ENCODE data around the gene USP15. TPM values are rescaled to one million over a fixed set of nuclear protein-coding genes. Genes with fewer than 3 reads are reported as not detected.
"Not testable (repeated sequence)": the region's sequence is repeated elsewhere in the genome, so short reads cannot be mapped to it uniquely, and the experiment has no call there.

Gene USP15
- polyA plus RNA-seq, 1 donor (not counting 4 experiments of a cell fraction or from before 2014, with no cell fraction given): 66.5 TPM

DNA sequence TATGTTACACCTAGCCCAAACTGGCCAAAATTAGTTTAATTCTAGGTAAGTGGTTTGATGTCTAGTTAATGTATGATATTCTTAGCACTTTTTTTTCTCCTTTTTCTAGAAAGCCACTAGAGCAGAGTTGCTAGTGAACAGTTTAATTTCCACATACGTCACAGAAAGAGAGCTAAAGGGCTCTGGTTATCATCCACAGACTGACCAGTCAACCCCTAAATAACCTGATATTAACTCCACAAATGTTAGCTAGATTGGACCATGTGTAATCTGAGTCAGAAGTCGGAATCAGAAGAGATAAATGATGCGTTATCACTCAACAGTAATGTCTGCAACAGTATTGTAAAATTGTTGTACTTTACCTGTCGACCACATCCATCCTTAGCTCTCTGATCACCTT is 74.9 kb downstream of the USP15 start:
- no peak overlapping the region for H3K27ac ChIP-seq (ENCODE audit: control insufficient read depth, insufficient read depth, low read length)
- H3K27me3 ChIP-seq (ENCODE audit: control insufficient read depth, extremely low read depth, insufficient read depth, low read length): no peaks in the 10 kb centered on the region
- peaks cover 0 to 6% of the 10 kb centered on the region in 2 experiments for H3K36me3 ChIP-seq (ENCODE audit: control insufficient read depth in 2 of 2, extremely low read depth in 1 of 2, insufficient read depth in 2 of 2, low read length in 2 of 2)
- dilution Hi-C loops (cut with MboI; ENCODE audit: extremely low pct_ligation_motif_present, low sequenced_read_pairs): no loop called here
- no peaks in the 10 kb centered on the region for H3K9me1 ChIP-seq (ENCODE audit: control insufficient read depth, extremely low read depth, insufficient read depth, low read length)
- DNase-seq (ENCODE audit: low read depth, low spot score) (no peak), FAIRE-seq (no peak)
- H3K4me3 ChIP-seq (ENCODE audit: control insufficient read depth in 2 of 3, extremely low read depth in 1 of 3, insufficient read depth in 2 of 3, low read depth in 1 of 3, low read length in 3 of 3): no peak overlapping the region
- H2AFZ ChIP-seq (ENCODE audit: control insufficient read depth, low read length): no peak overlapping the region
- H4K20me1 ChIP-seq (ENCODE audit: control insufficient read depth, extremely low read depth, insufficient read depth, low read length): no peaks in the 10 kb centered on the region
- no peak overlapping the region for H3K4me2 ChIP-seq (ENCODE audit: control insufficient read depth, extremely low read depth, insufficient read depth, low read depth, low read length)
- no peaks in the 10 kb centered on the region for H3K4me1 ChIP-seq (ENCODE audit: control insufficient read depth, extremely low read depth, insufficient read depth, low read length)
- no peak for TF ChIP-seq EZH2 (IDR thresholded peaks at IDR 0.05; ENCODE audit: low read length)
- TF ChIP-seq, protein P1, sequence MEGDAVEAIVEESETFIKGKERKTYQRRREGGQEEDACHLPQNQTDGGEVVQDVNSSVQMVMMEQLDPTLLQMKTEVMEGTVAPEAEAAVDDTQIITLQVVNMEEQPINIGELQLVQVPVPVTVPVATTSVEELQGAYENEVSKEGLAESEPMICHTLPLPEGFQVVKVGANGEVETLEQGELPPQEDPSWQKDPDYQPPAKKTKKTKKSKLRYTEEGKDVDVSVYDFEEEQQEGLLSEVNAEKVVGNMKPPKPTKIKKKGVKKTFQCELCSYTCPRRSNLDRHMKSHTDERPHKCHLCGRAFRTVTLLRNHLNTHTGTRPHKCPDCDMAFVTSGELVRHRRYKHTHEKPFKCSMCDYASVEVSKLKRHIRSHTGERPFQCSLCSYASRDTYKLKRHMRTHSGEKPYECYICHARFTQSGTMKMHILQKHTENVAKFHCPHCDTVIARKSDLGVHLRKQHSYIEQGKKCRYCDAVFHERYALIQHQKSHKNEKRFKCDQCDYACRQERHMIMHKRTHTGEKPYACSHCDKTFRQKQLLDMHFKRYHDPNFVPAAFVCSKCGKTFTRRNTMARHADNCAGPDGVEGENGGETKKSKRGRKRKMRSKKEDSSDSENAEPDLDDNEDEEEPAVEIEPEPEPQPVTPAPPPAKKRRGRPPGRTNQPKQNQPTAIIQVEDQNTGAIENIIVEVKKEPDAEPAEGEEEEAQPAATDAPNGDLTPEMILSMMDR (optimal IDR thresholded peaks at IDR 0.05 in 1 of 3, IDR thresholded peaks at IDR 0.05 in 1 of 3, conservative IDR thresholded peaks at IDR 0.05 in 1 of 3; ENCODE audit: extremely low read depth in 1 of 3, insufficient read depth in 2 of 3, low read length in 3 of 3): no peak
- H3K79me2 ChIP-seq (ENCODE audit: control insufficient read depth, insufficient read depth, low read length): peaks cover 21% of the 10 kb centered on the region
- H3K9me3 ChIP-seq (ENCODE audit: control insufficient read depth, low read depth, low read length): no peaks in the 10 kb centered on the region
- H3K9ac ChIP-seq (ENCODE audit: control insufficient read depth, extremely low read depth, insufficient read depth, low read length): no peak overlapping the region

DNA sequence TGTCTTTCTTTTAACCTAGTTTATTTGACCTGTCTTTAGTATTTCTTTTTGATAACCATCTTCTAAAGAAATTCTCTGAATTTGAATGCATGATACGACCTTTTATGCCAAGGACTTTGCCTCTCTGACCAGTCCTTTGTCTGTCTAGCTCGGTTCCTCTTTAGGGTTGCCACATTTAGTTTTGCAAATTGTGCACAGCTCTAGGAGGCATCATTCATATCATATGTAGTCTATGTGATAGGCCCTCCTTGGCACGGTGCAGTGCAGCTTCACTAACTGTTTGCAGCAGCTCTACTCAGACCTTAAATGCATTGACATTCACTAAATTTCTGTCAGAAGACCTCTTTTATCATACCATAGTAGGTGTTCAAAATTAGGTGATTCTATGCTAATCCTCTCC is 75.6 kb downstream of the USP15 start:
- TF ChIP-seq, protein P1 (optimal IDR thresholded peaks at IDR 0.05 in 1 of 3, IDR thresholded peaks at IDR 0.05 in 1 of 3, conservative IDR thresholded peaks at IDR 0.05 in 1 of 3; ENCODE audit: extremely low read depth in 1 of 3, insufficient read depth in 2 of 3, low read length in 3 of 3): no peak
- TF ChIP-seq EZH2 (IDR thresholded peaks at IDR 0.05; ENCODE audit: low read length): no peak
- no peaks in the 10 kb centered on the region for H4K20me1 ChIP-seq (ENCODE audit: control insufficient read depth, extremely low read depth, insufficient read depth, low read length)
- FAIRE-seq (no peak), DNase-seq (ENCODE audit: low read depth, low spot score) (no peak)
- H3K79me2 ChIP-seq (ENCODE audit: control insufficient read depth, insufficient read depth, low read length): peaks cover 24% of the 10 kb centered on the region
- H3K4me1 ChIP-seq (ENCODE audit: control insufficient read depth, extremely low read depth, insufficient read depth, low read length): no peaks in the 10 kb centered on the region
- peaks cover 0 to 6% of the 10 kb centered on the region in 2 experiments for H3K36me3 ChIP-seq (ENCODE audit: control insufficient read depth in 2 of 2, extremely low read depth in 1 of 2, insufficient read depth in 2 of 2, low read length in 2 of 2)
- no peak overlapping the region for H2AFZ ChIP-seq (ENCODE audit: control insufficient read depth, low read length)
- no peak overlapping the region for H3K4me3 ChIP-seq (ENCODE audit: control insufficient read depth in 2 of 3, extremely low read depth in 1 of 3, insufficient read depth in 2 of 3, low read depth in 1 of 3, low read length in 3 of 3)
- no peak overlapping the region for H3K4me2 ChIP-seq (ENCODE audit: control insufficient read depth, extremely low read depth, insufficient read depth, low read depth, low read length)
- dilution Hi-C loops (cut with MboI; ENCODE audit: extremely low pct_ligation_motif_present, low sequenced_read_pairs): no loop called here
- H3K9ac ChIP-seq (ENCODE audit: control insufficient read depth, extremely low read depth, insufficient read depth, low read length): no peak overlapping the region
- H3K9me1 ChIP-seq (ENCODE audit: control insufficient read depth, extremely low read depth, insufficient read depth, low read length): no peaks in the 10 kb centered on the region
- no peak overlapping the region for H3K27ac ChIP-seq (ENCODE audit: control insufficient read depth, insufficient read depth, low read length)
- no peaks in the 10 kb centered on the region for H3K27me3 ChIP-seq (ENCODE audit: control insufficient read depth, extremely low read depth, insufficient read depth, low read length)
- no peaks in the 10 kb centered on the region for H3K9me3 ChIP-seq (ENCODE audit: control insufficient read depth, low read depth, low read length)

DNA sequence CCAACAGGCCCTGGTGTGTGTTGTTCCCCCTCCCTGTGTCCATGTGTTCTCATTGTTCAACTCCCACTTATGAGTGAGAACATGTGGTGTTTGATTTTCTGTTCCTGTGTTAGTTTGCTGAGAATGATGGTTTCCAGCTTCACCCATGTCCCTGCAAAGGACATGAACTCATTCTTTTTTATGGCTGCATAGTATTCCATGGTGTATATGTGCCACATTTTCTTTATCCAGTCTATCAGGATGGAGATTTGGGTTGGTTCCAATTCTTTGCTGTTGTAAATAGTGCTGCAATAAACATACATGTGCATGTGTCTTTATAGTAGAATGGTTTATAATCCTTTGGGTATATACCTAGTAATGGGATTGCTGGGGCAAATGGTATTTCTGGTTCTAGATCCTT is 77.4 kb downstream of the USP15 start:
- H3K27ac ChIP-seq (ENCODE audit: control insufficient read depth, insufficient read depth, low read length); H3K36me3 ChIP-seq (ENCODE audit: control insufficient read depth in 2 of 2, extremely low read depth in 1 of 2, insufficient read depth in 2 of 2, low read length in 2 of 2); H3K4me2 ChIP-seq (ENCODE audit: control insufficient read depth, extremely low read depth, insufficient read depth, low read depth, low read length); H3K4me1 ChIP-seq (ENCODE audit: control insufficient read depth, extremely low read depth, insufficient read depth, low read length); H3K4me3 ChIP-seq (ENCODE audit: control insufficient read depth in 2 of 3, extremely low read depth in 1 of 3, insufficient read depth in 2 of 3, low read depth in 1 of 3, low read length in 3 of 3); FAIRE-seq; H3K27me3 ChIP-seq (ENCODE audit: control insufficient read depth, extremely low read depth, insufficient read depth, low read length); H3K9me3 ChIP-seq (ENCODE audit: control insufficient read depth, low read depth, low read length); DNase-seq (ENCODE audit: low read depth, low spot score); H3K9ac ChIP-seq (ENCODE audit: control insufficient read depth, extremely low read depth, insufficient read depth, low read length); dilution Hi-C loops (cut with MboI; ENCODE audit: extremely low pct_ligation_motif_present, low sequenced_read_pairs); H3K9me1 ChIP-seq (ENCODE audit: control insufficient read depth, extremely low read depth, insufficient read depth, low read length); H2AFZ ChIP-seq (ENCODE audit: control insufficient read depth, low read length); H4K20me1 ChIP-seq (ENCODE audit: control insufficient read depth, extremely low read depth, insufficient read depth, low read length): not testable (repeated sequence)
- peaks cover 27% of the 10 kb centered on the region for H3K79me2 ChIP-seq (ENCODE audit: control insufficient read depth, insufficient read depth, low read length)

DNA sequence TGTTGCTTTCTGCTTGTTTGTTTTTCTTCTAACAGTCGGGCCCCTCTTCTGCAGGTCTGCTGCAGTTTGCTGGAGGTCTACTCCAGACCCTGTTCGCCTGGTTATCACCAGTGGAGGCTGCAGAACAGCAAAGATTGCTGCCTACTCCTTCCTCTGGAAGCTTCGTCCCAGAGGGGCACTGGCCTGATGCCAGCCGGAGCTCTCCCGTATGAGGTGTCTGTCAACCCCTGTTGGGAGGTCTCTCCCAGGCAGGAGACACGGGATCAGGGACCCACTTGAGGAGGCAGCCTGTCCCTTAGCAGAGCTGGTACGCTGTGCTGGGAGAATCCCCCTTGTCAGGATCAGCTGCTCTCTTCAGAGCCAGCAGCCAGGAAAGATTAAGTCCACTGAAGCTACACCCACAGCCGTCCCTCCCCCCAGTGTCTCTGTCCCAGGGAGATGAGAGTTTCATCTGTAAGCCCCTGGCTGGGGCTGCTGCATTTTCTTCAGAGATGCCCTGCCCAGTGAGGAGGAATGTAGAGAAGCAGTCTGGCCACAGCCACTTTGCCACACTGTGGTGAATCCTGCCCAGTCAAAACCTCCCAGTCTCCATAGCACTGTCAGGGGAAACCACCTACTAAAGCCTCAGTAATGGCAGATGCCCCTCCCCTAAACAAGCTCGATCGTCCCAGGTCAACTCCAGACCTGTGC is 82.6 kb downstream of the USP15 start:
- H4K20me1 ChIP-seq (ENCODE audit: control insufficient read depth, extremely low read depth, insufficient read depth, low read length); H3K27ac ChIP-seq (ENCODE audit: control insufficient read depth, insufficient read depth, low read length); H3K9me1 ChIP-seq (ENCODE audit: control insufficient read depth, extremely low read depth, insufficient read depth, low read length); FAIRE-seq; H3K36me3 ChIP-seq (ENCODE audit: control insufficient read depth in 2 of 2, extremely low read depth in 1 of 2, insufficient read depth in 2 of 2, low read length in 2 of 2); H2AFZ ChIP-seq (ENCODE audit: control insufficient read depth, low read length); H3K4me1 ChIP-seq (ENCODE audit: control insufficient read depth, extremely low read depth, insufficient read depth, low read length); H3K9ac ChIP-seq (ENCODE audit: control insufficient read depth, extremely low read depth, insufficient read depth, low read length); dilution Hi-C loops (cut with MboI; ENCODE audit: extremely low pct_ligation_motif_present, low sequenced_read_pairs); H3K27me3 ChIP-seq (ENCODE audit: control insufficient read depth, extremely low read depth, insufficient read depth, low read length); DNase-seq (ENCODE audit: low read depth, low spot score); H3K4me3 ChIP-seq (ENCODE audit: control insufficient read depth in 2 of 3, extremely low read depth in 1 of 3, insufficient read depth in 2 of 3, low read depth in 1 of 3, low read length in 3 of 3); H3K9me3 ChIP-seq (ENCODE audit: control insufficient read depth, low read depth, low read length); H3K4me2 ChIP-seq (ENCODE audit: control insufficient read depth, extremely low read depth, insufficient read depth, low read depth, low read length): not testable (repeated sequence)
- peaks cover 21% of the 10 kb centered on the region for H3K79me2 ChIP-seq (ENCODE audit: control insufficient read depth, insufficient read depth, low read length)
